ENCODE data around the gene TMEM52B.

The TMEM52B gene

DNA sequence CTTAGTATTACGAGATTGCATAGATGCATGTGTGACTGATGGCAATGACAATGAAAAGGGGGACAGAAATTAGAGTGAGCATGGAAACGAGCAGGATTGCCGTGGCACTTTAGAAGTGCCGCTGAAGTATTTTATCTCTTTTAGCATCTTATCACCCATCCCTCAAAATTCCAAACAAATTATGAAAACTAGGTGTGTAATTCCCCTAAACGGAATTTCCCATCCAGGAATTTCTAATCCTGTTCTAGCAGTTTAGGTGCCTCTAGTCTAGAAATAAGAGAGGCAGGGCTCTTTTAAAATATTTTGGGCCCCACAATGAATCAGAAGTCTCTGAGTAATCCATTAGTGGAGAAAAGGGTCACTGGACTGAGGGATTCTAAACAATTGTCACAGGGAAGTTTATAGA, 947 bp downstream of the TMEM52B start:
- H3K27ac ChIP-seq (ENCODE audit: low read length) = no peak overlapping the region
- H3K4me1 ChIP-seq (ENCODE audit: low read length) = no peaks in the 10 kb centered on the region
- no peak for TF ChIP-seq EZH2phosphoT487 (IDR thresholded peaks at IDR 0.05; ENCODE audit: low read length)
- TF ChIP-seq CTCF (IDR thresholded peaks at IDR 0.05; ENCODE audit: low read length) = no peak
- TF ChIP-seq EZH2 (optimal IDR thresholded peaks at IDR 0.05; ENCODE audit: low read depth, low read length) = no peak
- no peaks in the 10 kb centered on the region for H3K79me2 ChIP-seq (ENCODE audit: low read length)
- H3K9ac ChIP-seq (ENCODE audit: low read length) = no peak overlapping the region
- no peaks in the 10 kb centered on the region for H3K36me3 ChIP-seq (replicated peaks; ENCODE audit: insufficient read depth, low read length)
- H3F3A ChIP-seq (ENCODE audit: insufficient read depth, low read length) = no peaks in the 10 kb centered on the region
- DNase-seq = no peak
- no peaks in the 10 kb centered on the region for H3K9me2 ChIP-seq (replicated peaks; ENCODE audit: insufficient read depth, low read length)
- H3K27me3 ChIP-seq (replicated peaks; ENCODE audit: insufficient read depth, low read length) = no peaks in the 10 kb centered on the region
- H3K4me2 ChIP-seq (ENCODE audit: low read depth, low read length) = no peak overlapping the region
- no peak overlapping the region for H2AFZ ChIP-seq (ENCODE audit: low read length)
- no peak overlapping the region for H3K4me3 ChIP-seq (ENCODE audit: low read length)
- H3K9me3 ChIP-seq (replicated peaks; ENCODE audit: insufficient read depth, low read length) = no peaks in the 10 kb centered on the region
- no peaks in the 10 kb centered on the region for H4K20me1 ChIP-seq (ENCODE audit: insufficient read depth, low read length)

- no peak for DNase-seq
- no peak overlapping the region for H3K27ac ChIP-seq (ENCODE audit: low read length)
Observed at GRCh38 chr12:10182354-10183049, 3.7 kb downstream of the TMEM52B start.

DNA sequence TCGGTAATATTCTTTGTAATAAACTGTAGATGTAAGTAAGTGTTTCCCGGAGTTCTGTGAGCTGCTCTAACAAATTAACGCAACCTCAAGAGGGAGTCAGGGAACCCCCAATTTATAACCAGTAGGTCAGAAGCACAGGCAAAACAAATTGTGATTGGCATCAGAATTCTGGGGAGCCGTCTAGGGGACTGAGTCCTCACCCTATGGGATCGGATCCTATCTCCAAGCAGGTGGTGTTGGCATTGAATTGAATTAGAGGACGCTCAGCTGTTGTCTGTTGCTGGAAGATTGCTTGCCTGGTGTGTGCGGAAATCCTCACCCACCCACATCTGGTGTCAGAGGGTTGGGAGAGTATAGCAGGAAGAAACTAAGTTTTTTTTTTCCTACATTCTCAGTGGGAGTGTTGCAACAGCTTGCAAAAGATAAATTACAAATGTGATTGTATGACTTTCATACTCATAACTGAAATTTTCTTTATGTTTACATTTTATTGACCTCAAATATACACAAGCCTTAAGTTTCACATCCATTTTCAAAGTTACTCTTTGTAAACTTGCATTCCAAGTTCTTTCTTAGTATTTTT, 5.5 kb downstream of the TMEM52B start:
- H3K27ac ChIP-seq (ENCODE audit: low read length) = no peak overlapping the region
- no peak overlapping the region for H3K4me3 ChIP-seq (ENCODE audit: low read length)
- H3K36me3 ChIP-seq (replicated peaks; ENCODE audit: insufficient read depth, low read length) = no peaks in the 10 kb centered on the region
- no peaks in the 10 kb centered on the region for H3K27me3 ChIP-seq (replicated peaks; ENCODE audit: insufficient read depth, low read length)
- no peak for TF ChIP-seq CTCF (IDR thresholded peaks at IDR 0.05; ENCODE audit: low read length)
- no peak for TF ChIP-seq EZH2 (optimal IDR thresholded peaks at IDR 0.05; ENCODE audit: low read depth, low read length)
- no peaks in the 10 kb centered on the region for H3K9me3 ChIP-seq (replicated peaks; ENCODE audit: insufficient read depth, low read length)
- no peaks in the 10 kb centered on the region for H4K20me1 ChIP-seq (ENCODE audit: insufficient read depth, low read length)
- H3K79me2 ChIP-seq (ENCODE audit: low read length) = no peaks in the 10 kb centered on the region
- no peak overlapping the region for H3K4me2 ChIP-seq (ENCODE audit: low read depth, low read length)
- no peaks in the 10 kb centered on the region for H3K9me2 ChIP-seq (replicated peaks; ENCODE audit: insufficient read depth, low read length)
- no peak overlapping the region for H3K9ac ChIP-seq (ENCODE audit: low read length)
- DNase-seq = no peak
- H3F3A ChIP-seq (ENCODE audit: insufficient read depth, low read length) = no peaks in the 10 kb centered on the region
- no peak overlapping the region for H2AFZ ChIP-seq (ENCODE audit: low read length)
- no peaks in the 10 kb centered on the region for H3K4me1 ChIP-seq (ENCODE audit: low read length)

More at GRCh38 chr12:10182354-10183049, 3.7 kb downstream of the TMEM52B start:
- no peaks in the 10 kb centered on the region for H3K9me2 ChIP-seq (replicated peaks; ENCODE audit: insufficient read depth, low read length)
- no peak overlapping the region for H3K4me3 ChIP-seq (ENCODE audit: low read length)
- no peaks in the 10 kb centered on the region for H3K79me2 ChIP-seq (ENCODE audit: low read length)
- H3K27me3 ChIP-seq (replicated peaks; ENCODE audit: insufficient read depth, low read length) = no peaks in the 10 kb centered on the region
- H3K9me3 ChIP-seq (replicated peaks; ENCODE audit: insufficient read depth, low read length) = no peaks in the 10 kb centered on the region
- no peak overlapping the region for H2AFZ ChIP-seq (ENCODE audit: low read length)
- no peak overlapping the region for H3K9ac ChIP-seq (ENCODE audit: low read length)
- no peak overlapping the region for H3K4me2 ChIP-seq (ENCODE audit: low read depth, low read length)
- H3F3A ChIP-seq (ENCODE audit: insufficient read depth, low read length) = no peaks in the 10 kb centered on the region
- no peaks in the 10 kb centered on the region for H3K36me3 ChIP-seq (replicated peaks; ENCODE audit: insufficient read depth, low read length)
- H3K4me1 ChIP-seq (ENCODE audit: low read length) = no peaks in the 10 kb centered on the region
- H4K20me1 ChIP-seq (ENCODE audit: insufficient read depth, low read length) = no peaks in the 10 kb centered on the region
- TF ChIP-seq EZH2 (optimal IDR thresholded peaks at IDR 0.05; ENCODE audit: low read depth, low read length) (no peak), CTCF (IDR thresholded peaks at IDR 0.05; ENCODE audit: low read length) (no peak), EZH2phosphoT487 (IDR thresholded peaks at IDR 0.05; ENCODE audit: low read length) (no peak)

All from MM.1S (cell line).